Ascending aorta (tissue), 2 donors: ENCODE results near the gene FMN1. TPM values are rescaled to one million over a fixed set of nuclear protein-coding genes. Genes with fewer than 3 reads are reported as not detected.

Source experiments
- DNase-seq, 2 donors: peaks; one replicate each; pipeline ENCODE4 v3.0.0-alpha.2; 2019; ENCODE audit warnings: low spot score in 2 of 2
- H3K27ac ChIP-seq, 2 donors: fragments of 200-600 bp; sonication (generic); one replicate each; pipeline ENCODE4 v1.5.1; 2016 to 2017; ENCODE audit warnings: mild to moderate bottlenecking in 1 of 2
- H3K27me3 ChIP-seq: fragments of 200-600 bp; sonication (generic); one replicate; pipeline ENCODE4 v1.5.1; 2017
- H3K36me3 ChIP-seq, 2 donors: fragments of 200-600 bp; sonication (generic); one replicate each; pipeline ENCODE4 v1.5.1; 2016
- H3K4me1 ChIP-seq, 2 donors: fragments of 200-600 bp; sonication (generic); one replicate each; pipeline ENCODE4 v1.5.1; 2016 to 2017; ENCODE audit warnings: mild to moderate bottlenecking in 1 of 2
- H3K4me3 ChIP-seq, 2 donors: fragments of 200-600 bp; sonication (generic); one replicate each; pipeline ENCODE4 v1.5.1; 2016 to 2017; ENCODE audit warnings: mild to moderate bottlenecking in 1 of 2
- H3K9me3 ChIP-seq, 2 donors: fragments of 200-600 bp; sonication (generic); one replicate each; pipeline ENCODE4 v1.5.1; 2016
- intact Hi-C: fragments of 100-400 bp; cut with DNase I; formaldehyde crosslinking; loops from one replicate; pipeline ENCODE4 v1.15.1; 2023
- total RNA-seq: library from RNA; depleted of rRNA; stranded (reverse); fragments of >200 nt; gene quantifications from one replicate; pipeline ENCODE4 v1.1.0, GENCODE V29; 2016
- TF ChIP-seq, protein P1 (sequence below), 3 experiments: fragments of 200-600 bp in 2 of 3; fragments of 450-650 bp in 1 of 3; sonication (generic) in 2 of 3; IDR thresholded peaks; one replicate each; pipeline ENCODE4 v1.5.1; 2016 to 2019; ENCODE audit warnings: antibody characterized with exemption in 3 of 3, mild to moderate bottlenecking in 1 of 3, moderate library complexity in 1 of 3

The FMN1 gene
- total RNA-seq, 1 donor from 2014 or later, result 4.3 TPM

DNA sequence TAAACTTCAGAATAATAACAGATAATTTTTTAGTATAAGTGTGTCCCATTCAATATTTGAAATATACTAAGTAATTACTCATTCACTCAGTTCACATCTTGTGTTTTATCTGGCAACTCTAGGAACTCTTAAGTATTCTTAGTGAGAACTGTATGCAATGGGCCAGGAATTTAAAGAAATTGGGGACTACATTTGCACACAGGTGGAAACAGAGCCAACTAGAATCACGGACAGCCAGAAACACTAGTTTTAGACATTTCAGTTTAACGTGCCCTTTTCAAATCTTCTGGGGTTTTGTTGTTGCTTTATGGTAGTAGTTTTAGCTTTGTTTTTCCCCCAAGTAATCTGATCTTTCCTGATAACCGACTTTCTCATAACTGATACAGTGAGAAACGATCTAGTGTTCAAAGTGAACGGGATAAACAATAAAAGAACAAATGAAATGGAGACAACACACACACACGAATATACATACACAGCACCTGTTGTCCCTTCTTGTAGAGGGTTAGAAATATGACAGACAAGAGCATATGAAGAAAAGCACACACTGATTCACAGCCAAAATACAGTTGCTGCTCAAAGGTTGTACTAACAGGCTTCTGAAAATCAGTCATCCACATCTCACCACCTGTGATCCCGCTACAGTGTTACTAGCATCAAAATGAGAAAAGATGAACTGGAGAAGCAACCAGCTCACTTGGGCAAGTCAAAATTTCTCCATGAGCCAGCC is 167.0 kb downstream of the FMN1 start:
- no peaks in the 10 kb centered on the region for H3K9me3 ChIP-seq
- H3K27me3 ChIP-seq, result no peaks in the 10 kb centered on the region
- H3K4me3 ChIP-seq, result no peak overlapping the region
- H3K27ac ChIP-seq, result no peak overlapping the region
- DNase-seq, result no peak
- TF ChIP-seq, protein P1, sequence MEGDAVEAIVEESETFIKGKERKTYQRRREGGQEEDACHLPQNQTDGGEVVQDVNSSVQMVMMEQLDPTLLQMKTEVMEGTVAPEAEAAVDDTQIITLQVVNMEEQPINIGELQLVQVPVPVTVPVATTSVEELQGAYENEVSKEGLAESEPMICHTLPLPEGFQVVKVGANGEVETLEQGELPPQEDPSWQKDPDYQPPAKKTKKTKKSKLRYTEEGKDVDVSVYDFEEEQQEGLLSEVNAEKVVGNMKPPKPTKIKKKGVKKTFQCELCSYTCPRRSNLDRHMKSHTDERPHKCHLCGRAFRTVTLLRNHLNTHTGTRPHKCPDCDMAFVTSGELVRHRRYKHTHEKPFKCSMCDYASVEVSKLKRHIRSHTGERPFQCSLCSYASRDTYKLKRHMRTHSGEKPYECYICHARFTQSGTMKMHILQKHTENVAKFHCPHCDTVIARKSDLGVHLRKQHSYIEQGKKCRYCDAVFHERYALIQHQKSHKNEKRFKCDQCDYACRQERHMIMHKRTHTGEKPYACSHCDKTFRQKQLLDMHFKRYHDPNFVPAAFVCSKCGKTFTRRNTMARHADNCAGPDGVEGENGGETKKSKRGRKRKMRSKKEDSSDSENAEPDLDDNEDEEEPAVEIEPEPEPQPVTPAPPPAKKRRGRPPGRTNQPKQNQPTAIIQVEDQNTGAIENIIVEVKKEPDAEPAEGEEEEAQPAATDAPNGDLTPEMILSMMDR (IDR thresholded peaks at IDR 0.05), result no peak
- H3K36me3 ChIP-seq, result no peaks in the 10 kb centered on the region
- H3K4me1 ChIP-seq, result no peaks in the 10 kb centered on the region
- intact Hi-C loops, result no loop called here

DNA sequence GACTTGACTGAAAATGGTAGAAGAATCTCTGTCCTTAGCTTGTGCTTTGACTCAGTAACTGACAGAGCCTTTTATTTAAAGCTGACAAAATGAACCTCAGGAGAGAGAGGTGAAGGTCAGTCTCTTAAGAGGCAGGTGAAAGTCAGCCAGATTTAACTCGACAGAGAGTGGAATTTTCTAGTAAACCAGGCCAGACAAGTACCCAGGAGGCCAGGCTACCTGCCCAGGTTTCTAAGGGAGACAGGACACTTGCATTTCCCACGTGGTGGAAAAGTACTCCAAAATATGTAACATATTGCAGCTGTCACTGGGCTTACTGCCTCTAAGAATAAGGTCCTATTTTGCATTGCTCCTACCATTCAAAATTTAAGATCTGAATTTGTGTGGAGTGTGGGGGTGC is 167.9 kb downstream of the FMN1 start:
- no peaks in the 10 kb centered on the region for H3K36me3 ChIP-seq
- no peak for DNase-seq
- H3K4me1 ChIP-seq, result peaks cover 0 to 3% of the 10 kb centered on the region in 2 donors
- no peaks in the 10 kb centered on the region for H3K9me3 ChIP-seq
- TF ChIP-seq, protein P1 (IDR thresholded peaks at IDR 0.05), result no peak
- no peaks in the 10 kb centered on the region for H3K27me3 ChIP-seq
- H3K4me3 ChIP-seq, result no peak overlapping the region
- no peak overlapping the region for H3K27ac ChIP-seq
- intact Hi-C loops, result no loop called here

DNA sequence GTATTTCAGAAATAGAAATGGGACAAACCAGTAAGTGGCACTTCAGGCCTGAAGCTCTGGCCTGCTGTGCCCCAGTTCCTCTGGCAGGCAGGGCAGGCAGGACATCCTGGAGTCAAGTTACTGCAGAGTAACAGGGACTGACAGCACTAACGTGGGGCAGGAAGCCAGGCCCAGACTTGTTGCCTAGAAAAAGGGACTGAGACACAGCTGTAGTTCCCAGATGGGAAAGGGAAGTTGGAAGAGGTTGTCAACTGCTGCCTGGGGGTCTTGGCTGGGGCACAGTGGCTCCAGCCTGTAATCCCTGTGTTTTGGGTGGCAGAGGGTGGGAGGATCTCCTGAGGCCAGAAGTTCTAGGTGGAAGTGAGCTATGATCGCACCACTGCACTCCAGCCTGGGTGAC is 171.9 kb downstream of the FMN1 start:
- TF ChIP-seq, protein P1 (IDR thresholded peaks at IDR 0.05), result no peak
- Histone ChIP-seq H3K36me3 (no peaks in the 10 kb centered on the region), H3K4me1 (peaks cover 0 to 3% of the 10 kb centered on the region in 2 donors), H3K27me3 (no peaks in the 10 kb centered on the region), H3K9me3 (no peaks in the 10 kb centered on the region), H3K4me3 (no peak overlapping the region), H3K27ac (peak overlapping the region; percentile 31 to 42)
- intact Hi-C loops, result loop anchor here (5.0 kb wide), 1 partner anchor 110 kb away; no protein-coding TSS in a partner anchor
- DNase-seq, result no peak

DNA sequence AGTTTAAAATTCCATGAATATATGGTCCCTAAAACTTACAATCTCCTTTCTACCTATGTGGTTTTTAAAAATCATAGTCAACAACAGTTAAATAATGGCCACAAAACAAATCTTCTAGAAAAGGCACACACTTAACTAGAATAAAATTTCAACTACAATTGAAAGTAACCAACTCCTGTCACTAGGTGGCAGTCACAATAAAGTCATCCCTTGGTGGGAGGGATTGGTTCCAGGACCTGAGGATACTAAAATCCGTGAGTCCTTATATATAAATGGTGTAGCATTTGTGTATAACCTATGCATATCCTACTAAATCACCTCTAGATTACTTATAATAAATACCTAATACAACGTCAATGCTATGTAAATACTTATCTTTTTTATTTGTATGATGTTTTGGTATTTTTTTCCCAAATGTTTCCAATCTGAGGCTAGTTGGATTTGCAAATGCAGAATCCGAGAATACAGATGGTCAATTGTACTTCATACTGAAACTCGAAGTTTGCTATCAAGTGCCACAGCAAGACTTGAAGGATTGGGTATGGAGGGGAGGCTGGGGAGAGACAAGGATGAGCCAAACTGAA is 172.6 kb downstream of the FMN1 start:
- Histone ChIP-seq H3K4me3 (no peak overlapping the region), H3K36me3 (no peaks in the 10 kb centered on the region), H3K4me1 (peaks cover 0 to 3% of the 10 kb centered on the region in 2 donors), H3K9me3 (no peaks in the 10 kb centered on the region), H3K27ac (peak overlapping the region; percentile 31 to 42), H3K27me3 (no peaks in the 10 kb centered on the region)
- TF ChIP-seq, protein P1 (IDR thresholded peaks at IDR 0.05), result peak in 2 of 3 experiments; percentile 45 to 55
- intact Hi-C loops, result loop anchor here (5.0 kb wide), 1 partner anchor 110 kb away; no protein-coding TSS in a partner anchor
- DNase-seq, result no peak

DNA sequence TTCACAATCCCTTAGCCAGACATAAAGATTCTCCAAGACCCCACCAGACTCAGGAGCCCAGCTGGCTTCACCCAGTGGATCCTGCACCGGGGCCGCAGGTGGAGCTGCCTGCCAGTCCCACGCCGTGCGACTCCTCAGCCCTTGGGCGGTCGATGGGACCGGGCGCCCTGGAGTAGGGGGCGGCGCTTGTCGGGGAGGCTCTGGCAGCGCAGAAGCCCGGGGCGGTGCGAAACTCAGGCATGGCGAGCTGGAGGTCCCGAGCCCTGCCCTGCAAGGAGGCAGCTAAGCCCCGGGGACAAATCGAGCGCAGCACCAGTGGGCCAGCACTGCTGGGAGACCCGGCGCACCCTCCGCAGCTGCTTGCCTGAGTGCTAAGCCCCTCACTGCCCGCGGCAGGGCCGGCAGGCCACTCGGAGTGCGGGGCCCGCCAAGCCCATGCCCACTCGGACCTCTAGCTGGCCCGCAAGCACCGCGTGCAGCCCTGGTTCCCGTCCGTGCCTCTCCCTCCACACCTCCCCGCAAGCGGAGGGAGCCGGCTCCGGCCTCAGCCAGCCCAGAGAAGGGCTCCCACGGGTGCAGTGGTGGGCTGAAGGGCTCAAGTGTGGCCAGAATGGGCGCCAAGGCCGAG is 175.0 kb downstream of the FMN1 start:
- Histone ChIP-seq H3K27me3 (no peaks in the 10 kb centered on the region), H3K4me3 (no peak overlapping the region), H3K4me1 (peaks cover 0 to 3% of the 10 kb centered on the region in 2 donors), H3K36me3 (no peaks in the 10 kb centered on the region), H3K27ac (no peak overlapping the region), H3K9me3 (no peaks in the 10 kb centered on the region)
- TF ChIP-seq, protein P1 (IDR thresholded peaks at IDR 0.05), result no peak
- no peak for DNase-seq
- intact Hi-C loops, result no loop called here
